Left ventricle myocardium inferior (tissue), 1 donor: Measurements from ENCODE around the gene NAP1L4. TPM values are rescaled to one million over a fixed set of nuclear protein-coding genes. Genes with fewer than 3 reads are reported as not detected.

Source experiments
- DNase-seq: peaks from one replicate; pipeline ENCODE4 v3.0.0-alpha.2; 2020
- H3K27ac ChIP-seq: fragments of 200-600 bp; replicated peaks from 2 replicates; pipeline ENCODE4 v1.8.0; 2021
- H3K27me3 ChIP-seq: fragments of 200-600 bp; 2 replicates; pipeline ENCODE4 v1.8.0; 2021; ENCODE audit warnings: low read depth
- H3K36me3 ChIP-seq: fragments of 200-600 bp; 2 replicates; pipeline ENCODE4 v1.8.0; 2021
- H3K4me1 ChIP-seq: fragments of 200-600 bp; 2 replicates; pipeline ENCODE4 v1.8.0; 2021
- H3K4me3 ChIP-seq: fragments of 200-600 bp; 2 replicates; pipeline ENCODE4 v1.8.0; 2021; ENCODE audit warnings: mild to moderate bottlenecking, moderate library complexity
- H3K9me3 ChIP-seq: fragments of 200-600 bp; replicated peaks from 2 replicates; pipeline ENCODE4 v1.8.0; 2021
- CTCF ChIP-seq: fragments of 200-600 bp; IDR thresholded peaks from 2 replicates; pipeline ENCODE4 v1.8.0; 2021; ENCODE audit warnings: antibody characterized with exemption, mild to moderate bottlenecking, borderline replicate concordance
- intact Hi-C: fragments of 100-400 bp; cut with micrococcal nuclease; formaldehyde crosslinking; loops from one replicate; pipeline ENCODE4 v1.11.0; 2022
- total RNA-seq: library from RNA; stranded (reverse); fragmentation: NEBNext Ultra II Directional; extraction: Animal tissue kit (Norgen Biotek cat#: 25700); gene quantifications from one replicate; pipeline ENCODE4 v1.2.1, GENCODE V29; 2021
- donor health status: DM: no; HTN: yes; CAD: no; lungs with severe emphysema.

The NAP1L4 gene
- total RNA-seq, 1 donor from 2014 or later = 175 TPM

GRCh38 chr11:3022300-3022967 lies 30.3 kb upstream of the NAP1L4 start:
- H3K4me1 ChIP-seq = peaks cover 8% of the 10 kb centered on the region
- H3K27ac ChIP-seq = no peak overlapping the region
- no peak for TF ChIP-seq CTCF
- no peak for DNase-seq
- H3K27me3 ChIP-seq = no peaks in the 10 kb centered on the region
- no peak overlapping the region for H3K4me3 ChIP-seq
- H3K9me3 ChIP-seq = no peaks in the 10 kb centered on the region
- intact Hi-C loops = no loop called here
- peaks cover 64% of the 10 kb centered on the region for H3K36me3 ChIP-seq

- intact Hi-C loops = no loop called here
- TF ChIP-seq CTCF = peak; percentile 64
- Histone ChIP-seq H3K27ac (no peak overlapping the region), H3K27me3 (no peaks in the 10 kb centered on the region), H3K36me3 (peaks cover 65% of the 10 kb centered on the region), H3K4me1 (peaks cover 8% of the 10 kb centered on the region), H3K4me3 (no peak overlapping the region), H3K9me3 (no peaks in the 10 kb centered on the region)
- no peak for DNase-seq
These were observed 29.0 kb upstream of the NAP1L4 start for GRCh38 chr11:3021125-3021524.

- Histone ChIP-seq H3K9me3 (no peaks in the 10 kb centered on the region), H3K36me3 (peaks cover 65% of the 10 kb centered on the region), H3K4me3 (no peak overlapping the region), H3K27ac (no peak overlapping the region), H3K4me1 (peaks cover 8% of the 10 kb centered on the region), H3K27me3 (no peaks in the 10 kb centered on the region)
- intact Hi-C loops = no loop called here
- no peak for TF ChIP-seq CTCF
- no peak for DNase-seq
These were observed 27.9 kb upstream of the NAP1L4 start for GRCh38 chr11:3020011-3020410.

- no peak for DNase-seq
- intact Hi-C loops = no loop called here
- Histone ChIP-seq H3K27me3 (no peaks in the 10 kb centered on the region), H3K4me3 (no peak overlapping the region), H3K27ac (no peak overlapping the region), H3K4me1 (peaks cover 8% of the 10 kb centered on the region), H3K9me3 (no peaks in the 10 kb centered on the region), H3K36me3 (peaks cover 68% of the 10 kb centered on the region)
- no peak for TF ChIP-seq CTCF
These were observed 26.5 kb upstream of the NAP1L4 start for GRCh38 chr11:3018596-3018995.

- Histone ChIP-seq H3K36me3 (peaks cover 80% of the 10 kb centered on the region), H3K9me3 (no peaks in the 10 kb centered on the region), H3K4me3 (no peak overlapping the region), H3K4me1 (peaks cover 4% of the 10 kb centered on the region), H3K27me3 (no peaks in the 10 kb centered on the region), H3K27ac (no peak overlapping the region)
- TF ChIP-seq CTCF = no peak
- no peak for DNase-seq
- intact Hi-C loops = no loop called here
These were observed 24.7 kb upstream of the NAP1L4 start for GRCh38 chr11:3016861-3017260.

DNA sequence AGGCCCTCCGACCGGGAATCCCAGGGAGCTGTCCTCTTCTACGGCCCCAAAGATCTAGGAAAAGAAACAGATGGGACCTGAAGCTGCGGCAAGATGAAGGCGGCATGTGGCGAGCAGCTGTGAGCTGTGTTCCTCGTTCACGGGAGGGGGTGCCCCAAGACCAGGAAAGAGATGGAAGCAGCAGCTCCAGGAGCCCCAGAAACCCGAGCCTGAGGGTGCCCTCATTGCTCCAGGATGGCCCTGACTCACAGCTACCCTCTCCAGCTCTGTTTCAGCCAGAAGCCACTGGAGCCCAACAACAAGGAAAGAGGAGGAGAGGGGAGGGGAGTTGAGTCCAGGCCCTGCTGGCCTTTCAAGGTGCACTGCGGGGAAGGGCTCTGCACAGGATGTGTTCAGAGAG lies 23.7 kb upstream of the NAP1L4 start:
- no peak overlapping the region for H3K27ac ChIP-seq
- no peaks in the 10 kb centered on the region for H3K27me3 ChIP-seq
- no peak overlapping the region for H3K4me3 ChIP-seq
- H3K36me3 ChIP-seq = peaks cover 87% of the 10 kb centered on the region
- no peaks in the 10 kb centered on the region for H3K4me1 ChIP-seq
- no peak for TF ChIP-seq CTCF
- H3K9me3 ChIP-seq = no peaks in the 10 kb centered on the region
- DNase-seq = no peak
- intact Hi-C loops = no loop called here
